ENCODE data around the gene MXD3.
A peak's percentile ranks its signal among the peaks of the same experiment; 100 is the strongest.
"Not testable (repeated sequence)": the region's sequence is repeated elsewhere in the genome, so short reads cannot be mapped to it uniquely, and the experiment has no call there.

MXD3 gene

GRCh38 chr5:177319913-177320588 is 8.4 kb upstream of the MXD3 start:
- no peak for DNase-seq

DNA sequence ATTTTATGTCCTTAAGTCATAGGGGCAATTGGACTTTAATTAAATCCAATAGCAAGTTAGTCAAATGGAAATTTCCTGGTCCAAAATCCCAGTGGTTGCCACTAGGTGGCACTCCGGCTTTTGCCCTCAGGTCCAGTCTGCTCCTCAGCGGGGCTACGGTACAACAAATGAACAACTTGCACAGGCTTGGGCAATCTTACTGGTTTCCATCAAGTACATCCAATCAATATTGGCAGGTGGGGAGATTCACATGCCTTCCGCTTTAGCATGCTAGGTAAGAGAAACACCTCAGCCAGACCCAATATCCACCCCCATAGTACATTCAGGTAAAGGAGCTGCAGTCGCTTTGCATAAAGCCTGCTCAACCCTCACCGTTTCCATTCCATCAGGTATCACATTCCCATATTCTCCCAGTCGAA is 6.3 kb upstream of the MXD3 start:
- DNase-seq, result peak; percentile 70

- DNase-seq, result no peak
These were observed 4.3 kb upstream of the MXD3 start for GRCh38 chr5:177316005-177316404.

DNA sequence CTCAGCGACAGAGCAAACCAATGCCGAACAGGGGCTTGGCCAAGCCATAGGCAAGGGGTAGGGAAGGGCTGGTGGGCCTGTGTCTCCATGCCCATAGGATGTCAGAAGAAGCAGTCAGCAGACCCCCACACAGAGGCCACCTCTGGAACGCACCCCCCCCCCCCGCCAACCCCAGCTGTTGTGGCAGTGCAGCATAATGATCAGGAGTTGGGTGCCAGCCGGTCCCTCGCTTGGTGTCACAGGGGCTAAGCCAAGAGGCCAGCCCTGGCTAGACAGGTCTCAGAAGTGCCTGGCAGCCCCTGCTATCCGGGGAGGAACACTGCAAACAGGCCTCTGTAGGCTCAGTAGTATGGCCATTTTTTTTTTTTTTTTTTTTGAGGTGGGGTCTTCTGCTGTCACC is 3.7 kb upstream of the MXD3 start:
- no peak for DNase-seq

GRCh38 chr5:177314376-177315342 is 3.0 kb upstream of the MXD3 start:
- no peak for DNase-seq

DNA sequence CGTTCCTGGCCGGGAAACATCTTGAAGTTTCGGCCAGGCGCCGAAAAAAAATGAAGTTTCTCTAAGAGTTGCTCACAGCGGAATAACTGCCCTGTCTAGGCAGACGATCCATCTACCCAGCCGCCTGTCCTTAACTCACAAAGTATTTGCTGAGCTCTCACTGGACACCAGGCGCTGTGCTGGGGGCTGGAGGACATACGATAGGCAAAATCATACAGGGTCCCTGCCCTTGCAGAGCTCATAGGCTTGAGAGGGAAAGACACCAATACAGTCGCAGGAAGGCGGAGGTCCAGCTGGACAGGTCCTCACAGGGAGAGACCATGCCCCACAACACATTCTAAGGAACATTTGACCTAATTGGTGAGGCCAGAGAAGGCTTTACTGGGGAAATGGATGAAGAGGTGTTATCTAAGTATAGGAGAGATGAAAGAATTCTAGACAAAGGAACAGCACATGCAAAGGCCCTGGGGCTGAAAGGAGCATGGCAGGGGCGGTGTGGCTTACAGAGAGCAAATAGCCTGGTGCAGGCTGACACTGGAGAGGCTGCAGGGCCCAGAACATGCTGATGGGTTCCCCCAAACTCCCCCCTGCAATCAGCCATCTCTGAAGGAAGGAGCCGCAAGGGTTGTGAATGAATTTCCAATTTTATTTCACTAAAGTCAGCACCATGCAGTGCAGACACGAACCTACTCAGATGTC is 2.0 kb upstream of the MXD3 start:
- no peak for DNase-seq

GRCh38 chr5:177312649-177313181 is 1.0 kb upstream of the MXD3 start:
- peak; percentile 55 for DNase-seq

DNA sequence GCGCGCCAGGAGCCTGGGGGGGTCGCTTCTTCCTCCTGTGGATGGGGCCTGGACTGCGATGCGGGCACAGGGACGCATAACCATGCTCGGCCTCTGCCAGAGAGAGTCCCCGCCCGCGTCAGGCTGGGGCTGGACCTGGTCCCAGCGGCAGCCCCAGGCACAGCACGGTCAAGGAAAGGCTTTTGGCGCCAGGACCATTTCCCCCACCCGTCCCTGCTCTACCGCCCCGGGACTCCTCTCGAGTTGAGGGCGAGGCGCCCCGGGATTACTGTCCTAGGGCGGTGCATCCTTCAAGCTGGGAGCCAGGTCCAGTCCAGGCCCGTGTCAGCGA is 341 bp downstream of the MXD3 start:
- no peak for DNase-seq

DNA sequence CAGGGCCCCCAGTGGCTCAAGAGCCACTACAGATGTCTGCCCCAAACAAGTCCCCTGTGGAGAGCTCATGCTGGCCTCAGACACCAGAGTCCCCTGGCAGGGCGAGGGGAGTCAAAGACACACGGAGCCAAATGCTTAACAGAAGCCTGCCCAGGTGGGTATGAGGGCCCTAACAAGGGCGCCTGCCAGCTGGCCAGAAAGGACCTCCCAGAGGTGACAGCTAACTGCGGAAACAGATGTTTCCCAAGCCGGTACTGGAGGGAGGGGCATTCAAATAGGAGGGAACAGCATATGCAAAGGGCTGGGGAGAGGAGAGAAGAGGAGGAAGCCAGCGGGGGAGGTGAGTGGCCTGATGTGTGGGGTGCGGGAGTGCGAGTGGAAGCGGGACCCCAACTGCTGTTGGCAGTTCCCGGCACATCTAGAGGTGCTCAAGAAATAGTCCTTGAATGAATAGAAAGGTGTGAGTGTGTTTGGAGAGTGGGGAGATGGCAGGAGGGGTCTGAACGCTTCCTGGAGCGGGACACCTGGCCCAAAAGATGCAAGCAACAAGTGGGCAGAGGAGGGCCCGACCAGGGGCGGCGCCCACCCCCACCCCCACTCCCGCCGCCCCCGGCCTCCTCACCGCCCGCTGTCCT is 824 bp downstream of the MXD3 start:
- DNase-seq, result peak; percentile 32

GRCh38 chr5:177310332-177310731 is 1.4 kb downstream of the MXD3 start:
- no peak for DNase-seq

DNA sequence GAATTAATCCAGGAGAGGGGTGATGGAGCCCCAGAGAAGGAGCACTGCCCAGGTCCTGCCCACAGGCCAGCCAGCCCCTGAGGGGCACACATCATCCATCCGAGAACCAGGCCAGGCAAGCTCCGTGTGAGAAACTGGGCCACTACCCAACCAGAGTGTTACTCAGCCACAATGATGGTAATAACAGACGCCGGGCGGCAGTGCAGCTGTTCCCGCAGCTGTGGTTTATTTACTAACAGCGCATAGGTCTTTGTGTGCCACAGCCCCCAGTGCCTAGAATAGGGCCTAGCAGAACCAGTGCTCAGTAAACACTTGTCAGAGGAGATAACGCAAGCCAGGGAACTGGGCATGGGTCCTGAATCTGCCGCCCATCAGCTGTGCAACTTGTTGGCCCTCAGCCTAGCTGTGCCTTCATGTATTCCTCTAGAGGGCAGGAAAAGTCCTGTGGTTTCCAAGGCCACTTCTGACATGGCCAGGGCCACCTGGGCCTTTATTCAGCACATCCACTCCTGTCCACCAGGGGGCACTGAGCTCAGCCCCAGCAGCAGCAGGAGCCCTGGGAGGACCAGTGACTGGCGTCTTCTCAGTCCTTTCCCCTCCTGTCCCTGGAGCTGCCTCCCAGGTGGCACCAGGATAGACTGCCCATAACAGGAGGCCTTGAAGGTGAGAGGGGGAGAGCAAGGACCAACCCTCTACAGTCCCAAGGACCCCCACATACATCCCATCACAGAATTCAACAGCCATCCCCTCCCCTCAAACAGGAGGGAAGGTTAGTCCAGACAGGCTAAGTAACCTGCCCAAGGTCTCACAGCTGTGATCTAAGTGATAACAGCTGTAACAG is 2.1 kb downstream of the MXD3 start:
- DNase-seq, result peak; percentile 61

- DNase-seq, result no peak
These were observed 3.0 kb downstream of the MXD3 start for GRCh38 chr5:177308740-177309139.

DNA sequence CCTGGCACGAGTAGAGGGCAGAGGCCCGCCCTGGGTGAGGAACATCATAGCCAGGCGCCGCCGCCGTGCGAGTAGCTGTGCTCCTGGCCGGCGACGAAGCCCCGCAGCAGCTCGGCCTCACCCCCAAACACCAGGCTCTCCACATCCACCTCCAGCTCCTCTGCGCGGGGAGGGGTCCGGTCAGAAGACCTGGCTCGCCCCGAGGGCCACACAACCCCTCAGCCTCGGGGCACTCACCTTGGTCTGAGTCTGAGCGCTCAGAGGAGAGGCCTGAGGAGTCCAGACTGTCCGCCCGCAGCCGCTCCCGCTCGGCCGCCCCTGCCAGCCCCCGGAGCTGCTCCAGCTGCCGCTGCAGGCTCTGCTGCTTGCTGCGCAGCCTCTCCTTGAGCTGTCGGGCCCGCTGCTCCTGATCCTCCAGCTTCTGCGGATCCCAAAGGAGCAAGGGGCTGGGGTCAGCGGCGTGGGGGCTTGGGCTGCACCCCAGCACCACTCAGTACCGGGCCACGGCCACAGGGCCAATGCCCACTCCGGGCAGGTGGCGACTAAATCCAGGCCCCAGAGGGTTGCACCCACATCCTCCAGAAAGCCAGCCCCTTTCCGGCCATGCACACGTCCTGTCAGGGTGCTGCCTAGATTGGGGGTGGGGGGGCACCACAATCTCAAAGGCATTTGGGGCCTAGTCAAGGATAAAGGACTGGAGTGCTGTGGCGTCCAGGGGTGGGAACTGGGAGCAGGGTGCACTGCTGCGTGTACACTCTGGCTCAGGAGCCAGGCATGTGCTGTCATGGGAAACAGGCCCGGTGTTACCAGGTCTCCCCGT is 3.9 kb downstream of the MXD3 start:
- no peak for DNase-seq

GRCh38 chr5:177306674-177307543 is 4.8 kb downstream of the MXD3 start:
- no peak for DNase-seq

DNA sequence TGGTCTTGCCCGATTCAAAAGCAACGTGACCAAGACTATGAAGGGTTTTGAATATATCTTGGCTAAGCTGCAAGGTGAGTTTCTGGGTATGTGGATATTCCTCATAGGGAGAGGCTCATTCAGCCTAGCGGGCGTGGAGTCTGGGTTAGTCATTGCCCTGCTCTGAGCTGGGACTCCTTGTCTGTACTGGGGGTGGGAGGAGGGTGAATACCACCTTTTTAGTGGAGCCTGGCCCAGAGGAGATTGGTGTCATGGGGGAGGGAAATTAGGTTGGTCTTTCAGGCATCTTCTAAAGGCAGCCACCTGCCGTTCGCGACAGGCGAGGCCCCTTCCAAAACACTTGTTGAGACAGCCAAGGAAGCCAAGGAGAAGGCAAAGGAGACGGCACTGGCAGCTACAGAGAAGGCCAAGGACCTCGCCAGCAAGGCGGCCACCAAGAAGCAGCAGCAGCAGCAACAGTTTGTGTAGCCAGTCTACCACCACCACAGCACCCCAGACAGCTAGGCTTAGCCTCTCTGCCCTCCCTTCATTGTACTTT is 5.5 kb downstream of the MXD3 start:
- DNase-seq, result not testable (repeated sequence)

GRCh38 chr5:177304392-177305119 is 7.1 kb downstream of the MXD3 start:
- DNase-seq, result no peak

DNA sequence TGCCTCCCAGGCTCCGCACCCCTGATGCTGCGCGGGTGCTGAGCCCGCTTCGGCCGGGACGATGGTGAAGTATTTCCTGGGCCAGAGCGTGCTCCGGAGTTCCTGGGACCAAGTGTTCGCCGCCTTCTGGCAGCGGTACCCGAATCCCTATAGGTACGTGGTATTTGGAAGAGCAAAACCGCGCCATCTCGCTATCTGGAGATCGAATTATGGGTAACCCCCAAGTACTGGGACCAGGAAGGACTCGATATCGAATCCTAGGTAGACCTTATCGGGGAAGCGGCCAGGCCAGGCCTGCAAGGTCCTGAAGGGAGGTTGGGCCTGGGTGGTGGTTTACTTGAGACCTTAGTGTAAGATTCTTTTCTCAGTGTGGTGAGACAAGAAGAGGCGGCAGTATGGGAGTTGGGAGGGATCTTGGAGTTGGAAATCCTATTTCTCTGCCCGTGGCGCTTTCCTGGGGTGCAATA is 7.7 kb downstream of the MXD3 start:
- DNase-seq, result no peak

DNA sequence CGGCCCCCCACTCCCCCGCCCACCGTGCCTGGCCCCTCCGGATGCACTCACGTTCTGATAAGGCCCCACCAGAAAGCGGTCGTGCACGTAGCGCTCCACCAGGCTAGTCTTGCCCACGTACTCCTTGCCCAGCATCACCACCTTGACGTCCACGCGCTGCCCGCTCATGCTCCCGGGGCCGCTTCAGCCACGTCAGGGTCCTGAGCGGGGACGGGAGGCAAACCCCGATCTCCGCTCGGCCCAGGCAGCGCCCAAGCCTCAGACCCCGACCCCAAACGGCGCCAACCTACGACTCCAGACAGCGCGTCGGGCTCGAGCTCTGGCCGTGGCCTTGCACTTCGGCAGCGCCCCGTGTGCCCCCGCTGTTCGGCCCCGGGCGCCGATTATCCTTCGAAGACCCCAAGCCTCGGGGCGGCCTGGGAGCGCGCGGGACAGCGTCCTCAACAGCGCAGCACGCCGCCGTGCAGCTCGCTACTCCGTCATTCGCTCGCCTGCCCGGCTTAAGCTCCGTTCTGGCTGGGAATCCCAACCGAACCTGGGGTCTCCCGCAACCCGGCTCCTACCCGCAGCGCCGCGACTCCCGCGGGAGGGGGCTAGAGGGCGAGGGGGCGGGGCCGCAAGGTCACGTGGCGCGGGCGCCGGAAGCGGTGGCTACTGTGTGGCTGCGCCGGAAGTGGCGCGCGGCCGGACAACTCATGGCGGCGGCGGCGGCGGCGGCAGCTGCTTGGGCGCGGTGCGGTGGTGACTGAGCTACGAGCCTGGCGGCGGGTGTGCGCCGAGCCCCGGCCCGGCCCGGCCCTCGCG is 8.4 kb downstream of the MXD3 start, which contains the start of the genes PRELID1 and RAB24:
Gene PRELID1, plus strand, starts transcription at position 679 of the 804 bp plus-strand sequence. CDS start 187 bp downstream, outside the sequence.
Gene RAB24, minus strand, starts transcription at position 599 of the 804 bp plus-strand sequence. Its CDS starts 431 bp downstream, at position 168.
- DNase-seq, result peak; percentile 83

Measured in fibroblast of skin of back (primary cell).